GM23248 (cell line): ENCODE measurements around the gene SOX6. TPM values are rescaled to one million over a fixed set of nuclear protein-coding genes. Genes with fewer than 3 reads are reported as not detected.

Source experiments
- DNase-seq: peaks from one replicate; pipeline ENCODE4 v3.0.0-alpha.2; 2015
- H2AFZ ChIP-seq: fragments of 200-600 bp; sonication (generic); 2 replicates; pipeline ENCODE4 v1.6.1; 2016; ENCODE audit warnings: antibody characterized with exemption
- H3F3A ChIP-seq: fragments of 200-600 bp; sonication (generic); 2 replicates; pipeline ENCODE4 v1.6.1; 2016; ENCODE audit warnings: mild to moderate bottlenecking, antibody characterized with exemption, mixed run types; ENCODE audit not compliant: insufficient read depth
- H3K27ac ChIP-seq: fragments of 200-600 bp; sonication (generic); 2 replicates; pipeline ENCODE4 v1.5.1; 2016; ENCODE audit warnings: mild to moderate bottlenecking
- H3K27me3 ChIP-seq: fragments of 200-600 bp; sonication (generic); replicated peaks from 2 replicates; pipeline ENCODE4 v1.6.1; 2016; ENCODE audit warnings: mild to moderate bottlenecking; ENCODE audit not compliant: insufficient read depth
- H3K36me3 ChIP-seq: fragments of 200-600 bp; sonication (generic); 2 replicates; pipeline ENCODE4 v1.6.1; 2016; ENCODE audit warnings: low read depth, mild to moderate bottlenecking
- H3K4me1 ChIP-seq: fragments of 200-600 bp; sonication (generic); 2 replicates; pipeline ENCODE4 v1.6.1; 2016; ENCODE audit warnings: mild to moderate bottlenecking; ENCODE audit not compliant: insufficient read depth
- H3K4me2 ChIP-seq: fragments of 200-600 bp; sonication (generic); one replicate; pipeline ENCODE4 v1.6.1; 2016; ENCODE audit warnings: mild to moderate bottlenecking; ENCODE audit not compliant: unreplicated experiment
- H3K4me3 ChIP-seq: fragments of 200-600 bp; sonication (generic); 2 replicates; pipeline ENCODE4 v1.5.1; 2016; ENCODE audit warnings: mild to moderate bottlenecking
- H3K79me2 ChIP-seq: fragments of 200-600 bp; sonication (generic); 2 replicates; pipeline ENCODE4 v1.6.1; 2016; ENCODE audit warnings: mild to moderate bottlenecking; ENCODE audit not compliant: insufficient read depth
- H3K9ac ChIP-seq: fragments of 200-600 bp; sonication (generic); 2 replicates; pipeline ENCODE4 v1.6.1; 2016; ENCODE audit warnings: mild to moderate bottlenecking
- H3K9me2 ChIP-seq: fragments of 200-600 bp; sonication (generic); 2 replicates; pipeline ENCODE4 v1.6.1; 2016; ENCODE audit warnings: mixed run types, mild to moderate bottlenecking, moderate library complexity; ENCODE audit not compliant: insufficient read depth
- H3K9me3 ChIP-seq: fragments of 200-600 bp; sonication (generic); one replicate; pipeline ENCODE4 v1.6.1; 2017; ENCODE audit warnings: low read depth
- H4K20me1 ChIP-seq: fragments of 200-600 bp; sonication (generic); 2 replicates; pipeline ENCODE4 v1.6.0; 2016; ENCODE audit not compliant: insufficient read depth
- EZH2 ChIP-seq: fragments of 200-600 bp; sonication (generic); IDR thresholded peaks from 2 replicates; pipeline ENCODE4 v1.6.1; 2018; ENCODE audit warnings: antibody characterized with exemption, mild to moderate bottlenecking; ENCODE audit not compliant: insufficient read depth, poor library complexity, severe bottlenecking
- EZH2phosphoT487 ChIP-seq: fragments of 200-600 bp; sonication (generic); IDR thresholded peaks from 2 replicates; pipeline ENCODE4 v1.6.1; 2018; ENCODE audit warnings: antibody characterized with exemption, moderate library complexity, mild to moderate bottlenecking, low read depth; ENCODE audit not compliant: insufficient read depth
- WGBS, 2 experiments: methylation state at CpG; one replicate each; pipeline ENCODE4 v1.1.6; 2015 to 2017; ENCODE audit warnings: low lambda C conversion rate in 2 of 2, low coverage in 1 of 2; ENCODE audit errors: missing lambda C conversion rate in 2 of 2; 5-methylcytosine and 5-hydroxymethylcytosine counted together
- in situ Hi-C: fragments of 300-500 bp; cut with MboI; formaldehyde crosslinking; loops from 2 replicates; pipeline ENCODE4 v1.15.0; 2020
- polyA plus RNA-seq: library from polyadenylated mRNA; unstranded; fragments of >200 nt; fragmentation: Nextera tagmentation; extraction: Ambion mirVana; gene quantifications from 2 replicates; pipeline ENCODE4 v1.2.1, GENCODE V29; 2016
- total RNA-seq: library from RNA; depleted of rRNA; stranded (reverse); fragments of >200 nt; shearing (Covaris generic); gene quantifications from 2 replicates; pipeline ENCODE4 v1.2.3, GENCODE V29; 2014

SOX6 gene
- total and polyA plus RNA-seq, 2 experiments from 2014 or later, result under 0.01 to 0.49 TPM

- no peak overlapping the region for H3K27ac ChIP-seq
- no peak overlapping the region for H3K4me3 ChIP-seq
- TF ChIP-seq EZH2phosphoT487 (no peak), EZH2 (no peak)
- no peak overlapping the region for H2AFZ ChIP-seq
- H4K20me1 ChIP-seq, result no peaks in the 10 kb centered on the region
- no peak overlapping the region for H3K4me2 ChIP-seq
- no peaks in the 10 kb centered on the region for H3K4me1 ChIP-seq
- no peak overlapping the region for H3K9ac ChIP-seq
- peak; percentile 7 for DNase-seq
- WGBS, 2 experiments, result 3 to 5% methylated on average over 3 of the region's 3 CpGs
- H3K27me3 ChIP-seq, result 0 out of 2 replicates have a peak, but pooled peaks cover 8% of the 10 kb centered on the region
- H3K36me3 ChIP-seq, result no peaks in the 10 kb centered on the region
- H3F3A ChIP-seq, result no peaks in the 10 kb centered on the region
- no peaks in the 10 kb centered on the region for H3K79me2 ChIP-seq
- in situ Hi-C loops, result no loop called here
- no peaks in the 10 kb centered on the region for H3K9me2 ChIP-seq
- H3K9me3 ChIP-seq, result no peaks in the 10 kb centered on the region
These were observed 531 bp upstream of the SOX6 start for GRCh38 chr11:16356761-16357393.

- no peak for TF ChIP-seq EZH2
- no peak for TF ChIP-seq EZH2phosphoT487
- H3K9ac ChIP-seq, result no peak overlapping the region
- H3K27ac ChIP-seq, result no peak overlapping the region
- H3K79me2 ChIP-seq, result no peaks in the 10 kb centered on the region
- H3K4me3 ChIP-seq, result no peak overlapping the region
- no peaks in the 10 kb centered on the region for H3K9me2 ChIP-seq
- no peaks in the 10 kb centered on the region for H3K9me3 ChIP-seq
- no peak overlapping the region for H3K4me2 ChIP-seq
- H2AFZ ChIP-seq, result no peak overlapping the region
- no peaks in the 10 kb centered on the region for H3F3A ChIP-seq
- in situ Hi-C loops, result no loop called here
- no peaks in the 10 kb centered on the region for H4K20me1 ChIP-seq
- H3K36me3 ChIP-seq, result no peaks in the 10 kb centered on the region
- H3K4me1 ChIP-seq, result no peaks in the 10 kb centered on the region
- 0 out of 2 replicates have a peak, but pooled peaks cover 8% of the 10 kb centered on the region for H3K27me3 ChIP-seq
- no peak for DNase-seq
These were observed 3.6 kb downstream of the SOX6 start for GRCh38 chr11:16352707-16353106.

GRCh38 chr11:16350125-16350524 is 6.2 kb downstream of the SOX6 start:
- no peak overlapping the region for H3K4me2 ChIP-seq
- no peaks in the 10 kb centered on the region for H3F3A ChIP-seq
- no peaks in the 10 kb centered on the region for H3K79me2 ChIP-seq
- no peak for DNase-seq
- H4K20me1 ChIP-seq, result no peaks in the 10 kb centered on the region
- H3K27me3 ChIP-seq, result 0 out of 2 replicates have a peak, but pooled peaks cover 8% of the 10 kb centered on the region
- no peaks in the 10 kb centered on the region for H3K9me2 ChIP-seq
- H3K36me3 ChIP-seq, result no peaks in the 10 kb centered on the region
- 23 to 29% methylated on average over 5 of the region's 5 CpGs for WGBS, 2 experiments
- no peak for TF ChIP-seq EZH2phosphoT487
- no peak for TF ChIP-seq EZH2
- H3K27ac ChIP-seq, result no peak overlapping the region
- in situ Hi-C loops, result no loop called here
- no peaks in the 10 kb centered on the region for H3K4me1 ChIP-seq
- H3K9me3 ChIP-seq, result no peaks in the 10 kb centered on the region
- no peak overlapping the region for H3K4me3 ChIP-seq
- no peak overlapping the region for H2AFZ ChIP-seq
- no peak overlapping the region for H3K9ac ChIP-seq

GRCh38 chr11:16347928-16348685 is 8.2 kb downstream of the SOX6 start:
- Histone ChIP-seq H3K4me2 (no peak overlapping the region), H3F3A (no peaks in the 10 kb centered on the region), H3K4me1 (no peaks in the 10 kb centered on the region), H3K9ac (no peak overlapping the region), H3K4me3 (no peak overlapping the region), H3K27me3 (0 out of 2 replicates have a peak, but pooled peaks cover 5% of the 10 kb centered on the region), H2AFZ (no peak overlapping the region), H3K36me3 (no peaks in the 10 kb centered on the region), H3K27ac (no peak overlapping the region), H3K9me3 (no peaks in the 10 kb centered on the region), H3K9me2 (no peaks in the 10 kb centered on the region), H3K79me2 (no peaks in the 10 kb centered on the region), H4K20me1 (no peaks in the 10 kb centered on the region)
- DNase-seq, result peak; percentile 7
- TF ChIP-seq EZH2 (no peak), EZH2phosphoT487 (no peak)
- in situ Hi-C loops, result no loop called here
